ENCODE data around the gene MYEF2. TPM values are rescaled to one million over a fixed set of nuclear protein-coding genes. Genes with fewer than 3 reads are reported as not detected.

MYEF2 gene
- total RNA-seq, 2 donors from 2014 or later = 10.2 to 23.3 TPM

GRCh38 chr15:48190932-48191573 is 13.0 kb upstream of the MYEF2 start:
- Histone ChIP-seq H3K4me3 (no peak overlapping the region), H3K27ac (no peak overlapping the region), H3K27me3 (replicated peaks; ENCODE audit: insufficient read depth) (no peaks in the 10 kb centered on the region), H3K9me3 (no peaks in the 10 kb centered on the region), H3K4me1 (replicated peaks) (no peaks in the 10 kb centered on the region), H3K36me3 (no peaks in the 10 kb centered on the region)
- no peak for TF ChIP-seq CTCF (IDR thresholded peaks at IDR 0.05)
- TF ChIP-seq POLR2AphosphoS5 (IDR thresholded peaks at IDR 0.05) = no peak
- TF ChIP-seq POLR2A (IDR thresholded peaks at IDR 0.05) = no peak
- intact Hi-C loops (cut with DNase I) = no loop called here
- DNase-seq (ENCODE audit: low spot score) = peak; percentile 31
- 2% methylated on average over 15 of the region's 15 CpGs for WGBS

- Histone ChIP-seq H3K27ac (no peak overlapping the region), H3K4me3 (no peak overlapping the region), H3K4me1 (replicated peaks) (no peaks in the 10 kb centered on the region), H3K27me3 (replicated peaks; ENCODE audit: insufficient read depth) (no peaks in the 10 kb centered on the region), H3K36me3 (no peaks in the 10 kb centered on the region), H3K9me3 (no peaks in the 10 kb centered on the region)
- TF ChIP-seq POLR2A (IDR thresholded peaks at IDR 0.05) = no peak
- no peak for TF ChIP-seq CTCF (IDR thresholded peaks at IDR 0.05)
- intact Hi-C loops (cut with DNase I) = no loop called here
- WGBS = 93% methylated on average over 3 of the region's 3 CpGs
- no peak for DNase-seq (ENCODE audit: low spot score)
Measured at GRCh38 chr15:48186271-48186670, 8.2 kb upstream of the MYEF2 start.

GRCh38 chr15:48185529-48185928 is 7.4 kb upstream of the MYEF2 start:
- H3K4me1 ChIP-seq (replicated peaks) = no peaks in the 10 kb centered on the region
- DNase-seq (ENCODE audit: low spot score) = no peak
- H3K4me3 ChIP-seq = no peak overlapping the region
- H3K36me3 ChIP-seq = no peaks in the 10 kb centered on the region
- no peaks in the 10 kb centered on the region for H3K27me3 ChIP-seq (replicated peaks; ENCODE audit: insufficient read depth)
- intact Hi-C loops (cut with DNase I) = no loop called here
- 87% methylated on average over 3 of the region's 3 CpGs for WGBS
- no peaks in the 10 kb centered on the region for H3K9me3 ChIP-seq
- no peak overlapping the region for H3K27ac ChIP-seq
- TF ChIP-seq POLR2AphosphoS5 (IDR thresholded peaks at IDR 0.05) (no peak), POLR2A (IDR thresholded peaks at IDR 0.05) (no peak), CTCF (IDR thresholded peaks at IDR 0.05) (no peak)

GRCh38 chr15:48182749-48183148 is 4.7 kb upstream of the MYEF2 start:
- Histone ChIP-seq H3K9me3 (no peaks in the 10 kb centered on the region), H3K27ac (no peak overlapping the region), H3K4me3 (no peak overlapping the region), H3K27me3 (replicated peaks; ENCODE audit: insufficient read depth) (no peaks in the 10 kb centered on the region), H3K4me1 (replicated peaks) (no peaks in the 10 kb centered on the region), H3K36me3 (no peaks in the 10 kb centered on the region)
- TF ChIP-seq POLR2A (IDR thresholded peaks at IDR 0.05) = no peak
- no peak for TF ChIP-seq POLR2AphosphoS5 (IDR thresholded peaks at IDR 0.05)
- no peak for TF ChIP-seq CTCF (IDR thresholded peaks at IDR 0.05)
- DNase-seq (ENCODE audit: low spot score) = no peak
- 68% methylated on average over 2 of the region's 2 CpGs for WGBS
- intact Hi-C loops (cut with DNase I) = no loop called here

- DNase-seq (ENCODE audit: low spot score) = no peak
- no peak for TF ChIP-seq POLR2AphosphoS5 (IDR thresholded peaks at IDR 0.05)
- TF ChIP-seq POLR2A (IDR thresholded peaks at IDR 0.05) = no peak
- no peak for TF ChIP-seq CTCF (IDR thresholded peaks at IDR 0.05)
- peak overlapping the region; percentile 58 to 61 for H3K4me3 ChIP-seq
- intact Hi-C loops (cut with DNase I) = no loop called here
- no peaks in the 10 kb centered on the region for H3K27me3 ChIP-seq (replicated peaks; ENCODE audit: insufficient read depth)
- H3K27ac ChIP-seq = no peak overlapping the region
- H3K9me3 ChIP-seq = no peaks in the 10 kb centered on the region
- no peaks in the 10 kb centered on the region for H3K36me3 ChIP-seq
- H3K4me1 ChIP-seq (replicated peaks) = no peaks in the 10 kb centered on the region
- 77% methylated on average over 1 of the region's 1 CpG for WGBS
Measured at GRCh38 chr15:48178648-48178931, 495 bp upstream of the MYEF2 start.
